SK-N-SH treated with all-trans-retinoic acid at 6 μM for 48 hours (cell line): ENCODE measurements around the gene OR3A2.

Experiments
- ARNTL ChIP-seq: fragments of 450-650 bp; formaldehyde crosslinking; IDR thresholded peaks from 2 replicates; pipeline ENCODE4 v1.5.0; 2020; ENCODE audit warnings: low read depth, mild to moderate bottlenecking, moderate library complexity, borderline replicate concordance
- BACH2 ChIP-seq: fragments of 250-450 bp; sonication (Bioruptor Pico); IDR thresholded peaks from 2 replicates; pipeline ENCODE4 v1.9.0; 2021; ENCODE audit warnings: mild to moderate bottlenecking, borderline replicate concordance
- CSDC2 ChIP-seq: fragments of 250-450 bp; sonication (Bioruptor Pico); IDR thresholded peaks from 2 replicates; pipeline ENCODE4 v1.5.0; 2020; ENCODE audit warnings: mild to moderate bottlenecking, moderate library complexity
- GLIS3 ChIP-seq: fragments of 250-450 bp; sonication (Bioruptor Pico); IDR thresholded peaks from 2 replicates; pipeline ENCODE4 v1.5.0; 2020; ENCODE audit warnings: mild to moderate bottlenecking, moderate library complexity
- PATZ1 ChIP-seq: fragments of 250-450 bp; sonication (Bioruptor Pico); IDR thresholded peaks from 2 replicates; pipeline ENCODE4 v1.8.0; 2020; ENCODE audit warnings: mild to moderate bottlenecking, moderate library complexity, borderline replicate concordance
- SNAI2 ChIP-seq: fragments of 250-450 bp; sonication (Bioruptor Pico); IDR thresholded peaks from 2 replicates; pipeline ENCODE4 v1.5.0; 2020; ENCODE audit warnings: mild to moderate bottlenecking, moderate library complexity
- ZFP30 ChIP-seq: fragments of 450-650 bp; formaldehyde crosslinking; IDR thresholded peaks from 2 replicates; pipeline ENCODE4 v1.5.0; 2022; ENCODE audit warnings: mild to moderate bottlenecking, moderate library complexity
- ZNF565 ChIP-seq: fragments of 450-650 bp; formaldehyde crosslinking; conservative IDR thresholded peaks from 2 replicates; pipeline ENCODE4 v1.5.0; 2020; ENCODE audit warnings: low read depth, mild to moderate bottlenecking, moderate library complexity
- ZNF70 ChIP-seq: fragments of 450-650 bp; formaldehyde crosslinking; IDR thresholded peaks from 2 replicates; pipeline ENCODE4 v1.5.0; 2020; ENCODE audit warnings: mild to moderate bottlenecking, moderate library complexity
- TF ChIP-seq, protein P1 (sequence below): fragments of 250-450 bp; sonication (Bioruptor Pico); IDR thresholded peaks from 2 replicates; pipeline ENCODE4 v1.5.1; 2021; ENCODE audit warnings: mild to moderate bottlenecking, moderate library complexity

- no peak for TF ChIP-seq BACH2
- no peak for TF ChIP-seq PATZ1
- no peak for TF ChIP-seq ZFP30
- TF ChIP-seq SNAI2: no peak
- no peak for TF ChIP-seq ZNF70
- no peak for TF ChIP-seq CSDC2 (CRISPR knock-in tag)
- no peak for TF ChIP-seq ARNTL (CRISPR knock-in tag)
- TF ChIP-seq GLIS3 (CRISPR knock-in tag): no peak
- TF ChIP-seq ZNF565 (CRISPR knock-in tag): no peak
- TF ChIP-seq, protein P1, sequence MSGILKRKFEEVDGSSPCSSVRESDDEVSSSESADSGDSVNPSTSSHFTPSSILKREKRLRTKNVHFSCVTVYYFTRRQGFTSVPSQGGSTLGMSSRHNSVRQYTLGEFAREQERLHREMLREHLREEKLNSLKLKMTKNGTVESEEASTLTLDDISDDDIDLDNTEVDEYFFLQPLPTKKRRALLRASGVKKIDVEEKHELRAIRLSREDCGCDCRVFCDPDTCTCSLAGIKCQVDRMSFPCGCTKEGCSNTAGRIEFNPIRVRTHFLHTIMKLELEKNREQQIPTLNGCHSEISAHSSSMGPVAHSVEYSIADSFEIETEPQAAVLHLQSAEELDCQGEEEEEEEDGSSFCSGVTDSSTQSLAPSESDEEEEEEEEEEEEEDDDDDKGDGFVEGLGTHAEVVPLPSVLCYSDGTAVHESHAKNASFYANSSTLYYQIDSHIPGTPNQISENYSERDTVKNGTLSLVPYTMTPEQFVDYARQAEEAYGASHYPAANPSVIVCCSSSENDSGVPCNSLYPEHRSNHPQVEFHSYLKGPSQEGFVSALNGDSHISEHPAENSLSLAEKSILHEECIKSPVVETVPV (CRISPR knock-in tag): no peak
These were observed 114.8 kb downstream of the OR3A2 start for GRCh38 chr17:3271072-3271848.
